ENCODE measurements around the gene PDE1A.

DNA sequence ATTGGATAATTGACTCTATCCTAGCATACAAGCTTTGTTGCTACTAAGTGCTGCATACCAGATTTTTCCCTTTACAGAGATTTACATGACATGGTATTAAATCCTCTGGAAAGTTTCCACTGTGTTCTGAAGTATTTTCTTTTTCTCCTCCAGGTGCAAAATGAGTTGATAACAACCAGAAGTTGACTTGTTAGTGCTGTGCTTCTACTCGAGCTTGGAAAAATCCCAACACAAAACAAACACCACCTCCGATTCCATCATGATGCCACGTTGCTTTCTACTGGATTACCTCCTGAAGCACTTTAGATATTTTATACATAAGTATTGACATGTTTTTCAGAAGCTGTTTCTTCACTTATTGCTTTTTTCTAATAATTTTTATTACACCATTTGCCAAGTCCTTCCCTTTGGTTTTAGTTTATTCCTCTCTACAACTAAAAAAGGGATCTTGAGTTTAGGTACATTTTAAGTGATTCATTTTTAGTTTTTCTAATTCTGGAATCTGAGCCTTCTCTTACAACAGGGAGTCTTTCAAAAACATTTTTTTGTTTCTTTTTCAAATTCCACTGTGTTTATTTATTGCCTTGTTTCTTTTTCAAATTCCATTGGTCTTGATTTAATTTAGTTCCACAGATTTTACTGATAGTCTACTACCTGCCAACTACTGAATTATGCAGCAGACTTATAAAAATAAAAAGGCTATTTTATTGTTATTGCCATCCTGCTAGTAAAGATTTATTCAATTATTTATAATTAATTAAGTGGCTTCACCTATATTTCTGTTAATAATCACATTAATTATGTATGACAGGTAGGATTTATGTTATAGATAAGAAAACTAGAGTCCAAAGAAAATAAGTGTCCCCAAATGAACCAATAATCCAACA lies 297.8 kb downstream of the PDE1A start:
- TF ChIP-seq BCL11B (tag by site-specific recombination; IDR thresholded peaks at IDR 0.05; ENCODE audit: low read depth) = no peak
- TF ChIP-seq, protein P1, sequence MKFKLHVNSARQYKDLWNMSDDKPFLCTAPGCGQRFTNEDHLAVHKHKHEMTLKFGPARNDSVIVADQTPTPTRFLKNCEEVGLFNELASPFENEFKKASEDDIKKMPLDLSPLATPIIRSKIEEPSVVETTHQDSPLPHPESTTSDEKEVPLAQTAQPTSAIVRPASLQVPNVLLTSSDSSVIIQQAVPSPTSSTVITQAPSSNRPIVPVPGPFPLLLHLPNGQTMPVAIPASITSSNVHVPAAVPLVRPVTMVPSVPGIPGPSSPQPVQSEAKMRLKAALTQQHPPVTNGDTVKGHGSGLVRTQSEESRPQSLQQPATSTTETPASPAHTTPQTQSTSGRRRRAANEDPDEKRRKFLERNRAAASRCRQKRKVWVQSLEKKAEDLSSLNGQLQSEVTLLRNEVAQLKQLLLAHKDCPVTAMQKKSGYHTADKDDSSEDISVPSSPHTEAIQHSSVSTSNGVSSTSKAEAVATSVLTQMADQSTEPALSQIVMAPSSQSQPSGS (tag by site-specific recombination; IDR thresholded peaks at IDR 0.05; ENCODE audit: low read depth) = no peak
